ENCODE measurements around the gene TMEM140.
"Not testable (repeated sequence)": the region's sequence is repeated elsewhere in the genome, so short reads cannot be mapped to it uniquely, and the experiment has no call there.

Gene TMEM140

GRCh38 chr7:135158874-135159273 lies 11.0 kb downstream of the TMEM140 start:
- DNase-seq (ENCODE audit: low read depth in 2 of 2), result no peak

- no peak for DNase-seq (ENCODE audit: low read depth in 2 of 2)
These were observed 11.7 kb downstream of the TMEM140 start for GRCh38 chr7:135159359-135160085.

- no peak for DNase-seq (ENCODE audit: low read depth in 2 of 2)
These were observed 12.4 kb downstream of the TMEM140 start for GRCh38 chr7:135160098-135160857.

DNA sequence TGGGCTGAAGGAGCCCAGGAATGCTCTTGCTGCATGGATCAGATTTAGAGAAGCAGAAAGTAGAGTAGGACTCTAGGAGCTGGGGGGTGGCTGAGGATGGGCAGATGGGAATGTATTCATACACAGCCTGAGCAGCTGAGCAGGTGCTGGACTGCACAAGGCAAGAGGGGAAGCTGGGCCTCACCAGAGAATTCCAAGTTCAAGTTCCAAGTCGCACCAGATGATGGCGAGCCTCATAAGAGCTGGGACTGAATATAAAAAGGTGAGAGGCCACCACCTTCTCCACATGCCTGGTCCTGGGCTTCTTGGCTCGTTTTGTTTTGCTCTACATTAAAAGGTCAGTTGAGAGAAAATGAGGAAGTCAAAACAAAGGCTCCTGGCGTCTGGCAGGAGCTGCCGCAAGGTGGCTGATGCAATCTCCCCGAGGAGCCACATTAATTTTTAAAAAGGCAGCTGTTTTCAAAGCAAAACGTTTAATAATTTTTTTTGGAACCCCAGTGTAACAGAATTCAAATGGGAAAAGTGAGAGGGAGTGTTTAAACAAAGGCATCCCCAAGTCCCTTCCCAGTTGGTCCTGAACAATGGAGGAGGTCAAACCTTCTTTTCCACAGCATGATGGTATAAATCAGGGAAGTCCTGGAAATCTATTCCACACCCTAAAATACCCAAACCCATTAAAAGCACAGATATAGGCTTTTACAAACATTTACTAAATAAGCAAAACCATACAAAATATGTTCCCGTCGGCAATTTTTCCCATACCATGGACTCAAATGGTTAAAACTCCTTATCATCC lies 13.2 kb downstream of the TMEM140 start:
- DNase-seq (ENCODE audit: low read depth in 2 of 2), result no peak

- DNase-seq (ENCODE audit: low read depth in 2 of 2), result no peak
These were observed 13.8 kb downstream of the TMEM140 start for GRCh38 chr7:135161669-135162068.

- DNase-seq (ENCODE audit: low read depth in 2 of 2), result no peak
These were observed 14.6 kb downstream of the TMEM140 start for GRCh38 chr7:135162382-135163001.

DNA sequence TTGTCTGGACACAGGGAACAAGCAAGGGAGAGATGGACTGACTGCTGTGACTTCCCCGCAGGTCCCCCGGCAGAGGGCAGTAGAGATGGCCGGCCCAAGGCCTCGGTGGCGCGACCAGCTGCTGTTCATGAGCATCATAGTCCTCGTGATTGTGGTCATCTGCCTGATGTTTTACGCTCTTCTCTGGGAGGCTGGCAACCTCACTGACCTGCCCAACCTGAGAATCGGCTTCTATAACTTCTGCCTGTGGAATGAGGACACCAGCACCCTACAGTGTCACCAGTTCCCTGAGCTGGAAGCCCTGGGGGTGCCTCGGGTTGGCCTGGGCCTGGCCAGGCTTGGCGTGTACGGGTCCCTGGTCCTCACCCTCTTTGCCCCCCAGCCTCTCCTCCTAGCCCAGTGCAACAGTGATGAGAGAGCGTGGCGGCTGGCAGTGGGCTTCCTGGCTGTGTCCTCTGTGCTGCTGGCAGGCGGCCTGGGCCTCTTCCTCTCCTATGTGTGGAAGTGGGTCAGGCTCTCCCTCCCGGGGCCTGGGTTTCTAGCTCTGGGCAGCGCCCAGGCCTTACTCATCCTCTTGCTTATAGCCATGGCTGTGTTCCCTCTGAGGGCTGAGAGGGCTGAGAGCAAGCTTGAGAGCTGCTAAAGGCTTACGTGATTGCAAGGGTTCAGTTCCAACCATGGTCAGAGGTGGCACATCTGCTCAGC lies 16.6 kb downstream of the TMEM140 start:
- DNase-seq (ENCODE audit: low read depth in 2 of 2), result no peak

- DNase-seq (ENCODE audit: low read depth in 2 of 2), result no peak
These were observed 18.0 kb downstream of the TMEM140 start for GRCh38 chr7:135165862-135166261.

GRCh38 chr7:135166338-135166990 lies 18.6 kb downstream of the TMEM140 start:
- DNase-seq (ENCODE audit: low read depth in 2 of 2), result no peak

DNA sequence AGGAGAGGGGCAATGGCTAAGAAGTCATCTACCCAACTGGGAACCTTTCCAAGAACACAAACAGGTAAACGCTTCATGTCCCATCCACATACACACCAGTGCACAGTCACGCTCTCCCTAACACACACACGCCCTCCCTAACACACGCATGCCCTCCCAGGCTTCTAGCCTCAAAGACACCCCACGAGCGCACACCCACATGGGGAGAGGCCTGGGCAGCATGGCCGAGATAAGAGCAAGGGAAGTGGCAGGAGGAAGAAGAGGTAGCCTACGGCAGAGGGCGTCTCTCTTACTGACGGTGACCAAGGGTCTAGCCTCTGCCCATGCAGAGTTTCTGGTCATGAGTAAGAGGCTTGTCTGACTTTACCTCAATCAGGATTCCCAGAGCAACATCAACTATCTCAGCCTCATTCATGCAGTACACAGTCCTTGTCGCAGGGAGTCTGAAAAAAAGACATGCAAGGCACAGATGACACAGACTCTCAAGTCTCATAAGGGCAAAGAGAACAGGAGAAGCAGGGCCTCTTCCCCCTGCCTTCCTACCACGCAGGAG lies 19.6 kb downstream of the TMEM140 start:
- DNase-seq (ENCODE audit: low read depth in 2 of 2), result no peak

- no peak for DNase-seq (ENCODE audit: low read depth in 2 of 2)
These were observed 20.1 kb downstream of the TMEM140 start for GRCh38 chr7:135168001-135168400.

DNA sequence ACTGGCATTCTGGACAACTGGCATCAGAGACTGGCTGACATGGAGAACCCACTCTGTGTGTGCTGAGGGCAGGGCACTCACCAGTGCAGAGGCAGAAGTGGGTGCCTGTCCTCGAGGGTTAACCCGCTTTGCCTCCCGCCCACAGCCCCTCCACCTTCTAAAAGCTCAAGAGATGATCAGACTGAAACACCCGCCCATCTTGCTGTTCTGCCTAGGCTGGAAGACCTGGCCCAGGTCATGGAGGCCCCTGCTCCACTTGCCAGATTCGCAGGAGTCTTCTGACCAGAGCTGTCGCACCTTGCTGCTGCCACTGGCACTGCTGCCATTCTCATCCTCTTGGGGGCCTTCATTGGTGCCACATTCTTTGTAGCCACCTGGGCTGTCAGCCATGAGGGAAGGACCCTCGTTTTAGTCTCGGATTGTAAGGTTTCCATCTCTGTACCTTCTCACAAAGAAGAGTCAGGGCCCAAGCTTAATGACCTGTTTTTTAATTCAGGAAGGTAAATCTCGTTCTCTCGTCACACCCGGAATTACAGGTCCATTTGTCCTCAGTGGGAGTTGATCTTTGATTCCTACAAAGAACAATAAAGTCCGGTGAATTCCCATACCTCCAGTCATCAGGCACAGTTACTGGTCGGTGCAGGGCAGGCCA lies 20.7 kb downstream of the TMEM140 start:
- no peak for DNase-seq (ENCODE audit: low read depth in 2 of 2)

- DNase-seq (ENCODE audit: low read depth in 2 of 2), result no peak
These were observed 21.5 kb downstream of the TMEM140 start for GRCh38 chr7:135169141-135169963.

GRCh38 chr7:135169964-135170273 lies 22.0 kb downstream of the TMEM140 start:
- no peak for DNase-seq (ENCODE audit: low read depth in 2 of 2)

GRCh38 chr7:135170274-135170997 lies 22.6 kb downstream of the TMEM140 start, which contains the start of gene CYREN:
Gene CYREN, minus strand, starts transcription at chr7:135170707. Its CDS starts 1,785 bp downstream, at chr7:135168922.
- DNase-seq (ENCODE audit: low read depth in 2 of 2), result peak; percentile 80

- not testable (repeated sequence) for DNase-seq (ENCODE audit: low read depth in 2 of 2)
These were observed 23.2 kb downstream of the TMEM140 start for GRCh38 chr7:135170998-135171481.

GRCh38 chr7:135171581-135172291 lies 23.9 kb downstream of the TMEM140 start:
- DNase-seq (ENCODE audit: low read depth in 2 of 2), result not testable (repeated sequence)

- DNase-seq (ENCODE audit: low read depth in 2 of 2), result not testable (repeated sequence)
These were observed 26.0 kb downstream of the TMEM140 start for GRCh38 chr7:135173916-135174315.

Measured in fibroblast of skin of left biceps (primary cell).